Endodermal cell (in vitro differentiated cells): Measurements from ENCODE around the gene GLIS1. TPM values are rescaled to one million over a fixed set of nuclear protein-coding genes. Genes with fewer than 3 reads are reported as not detected.

ENCODE experiments used
- DNase-seq: peaks from one replicate; pipeline ENCODE4 v3.0.0-alpha.2; 2017
- H3K27ac ChIP-seq: 2 replicates; pipeline ENCODE4 v1.5.1; 2013; ENCODE audit warnings: mild to moderate bottlenecking, low read depth, low read length, moderate library complexity
- H3K27me3 ChIP-seq: 2 replicates; pipeline ENCODE4 v1.6.1; 2013; ENCODE audit warnings: mild to moderate bottlenecking, low read length, moderate library complexity; ENCODE audit not compliant: insufficient read depth, control insufficient read depth, poor library complexity, severe bottlenecking
- H3K36me3 ChIP-seq: 2 replicates; pipeline ENCODE4 v1.7.0; 2013; ENCODE audit warnings: mild to moderate bottlenecking, low read length, moderate library complexity; ENCODE audit not compliant: control insufficient read depth, insufficient read depth
- H3K4me1 ChIP-seq: one replicate; pipeline ENCODE4 v1.7.0; 2013; ENCODE audit warnings: low read length; ENCODE audit not compliant: control insufficient read depth, insufficient read depth
- H3K4me3 ChIP-seq: 2 replicates; pipeline ENCODE4 v1.5.1; 2013; ENCODE audit warnings: mild to moderate bottlenecking, low read length, moderate library complexity
- H3K9ac ChIP-seq: 2 replicates; pipeline ENCODE4 v1.6.1; 2013; ENCODE audit warnings: mild to moderate bottlenecking, low read length, moderate library complexity; ENCODE audit not compliant: poor library complexity, severe bottlenecking; ENCODE audit errors: extremely low read depth
- H3K9me3 ChIP-seq: 2 replicates; pipeline ENCODE4 v1.6.1; 2013; ENCODE audit warnings: mild to moderate bottlenecking, low read length, moderate library complexity; ENCODE audit not compliant: control insufficient read depth
- H3K27ac Mint-ChIP-seq: 2 replicates; pipeline ENCODE4 v1.8.0; 2020; ENCODE audit warnings: mixed read lengths
- H3K27me3 Mint-ChIP-seq: 2 replicates; pipeline ENCODE4 v1.8.0; 2021; ENCODE audit warnings: mild to moderate bottlenecking, mixed read lengths; ENCODE audit not compliant: insufficient read depth
- H3K36me3 Mint-ChIP-seq: 2 replicates; pipeline ENCODE4 v1.8.0; 2020; ENCODE audit warnings: low read depth, mixed read lengths
- H3K4me1 Mint-ChIP-seq: 2 replicates; pipeline ENCODE4 v1.8.0; 2020; ENCODE audit warnings: mixed read lengths
- H3K4me3 Mint-ChIP-seq: 2 replicates; pipeline ENCODE4 v1.8.0; 2020; ENCODE audit warnings: mild to moderate bottlenecking, moderate library complexity, mixed read lengths
- H3K9me3 Mint-ChIP-seq: 2 replicates; pipeline ENCODE4 v1.8.0; 2020; ENCODE audit warnings: mild to moderate bottlenecking, mixed read lengths
- CTCF ChIP-seq: fragments of 200-600 bp; sonication (generic); conservative IDR thresholded peaks from 2 replicates; pipeline ENCODE4 v1.5.0; 2021; ENCODE audit warnings: antibody characterized with exemption, mild to moderate bottlenecking
- WGBS, 2 experiments: methylation state at CpG; one replicate each; pipeline versions ENCODE4 v1.1.5 to v1.1.7; 2013; ENCODE audit warnings: missing lambda C conversion rate in 2 of 2, mixed read lengths in 1 of 2; ENCODE audit not compliant: insufficient coverage in 1 of 2, insufficient read length in 1 of 2; 5-methylcytosine and 5-hydroxymethylcytosine counted together
- total RNA-seq, 2 donors: library from RNA; stranded (reverse); fragmentation: NEBNext Ultra II Directional in 1 of 2; extraction: Animal tissue kit (Norgen Biotek cat#: 25700) in 1 of 2; gene quantifications; 2 replicates in 1 of 2; 3 replicates in 1 of 2; pipeline ENCODE4 v1.2.1, GENCODE V29; 2021

The GLIS1 gene
- total RNA-seq, 2 donors from 2014 or later: 2.1 to 3.9 TPM

DNA sequence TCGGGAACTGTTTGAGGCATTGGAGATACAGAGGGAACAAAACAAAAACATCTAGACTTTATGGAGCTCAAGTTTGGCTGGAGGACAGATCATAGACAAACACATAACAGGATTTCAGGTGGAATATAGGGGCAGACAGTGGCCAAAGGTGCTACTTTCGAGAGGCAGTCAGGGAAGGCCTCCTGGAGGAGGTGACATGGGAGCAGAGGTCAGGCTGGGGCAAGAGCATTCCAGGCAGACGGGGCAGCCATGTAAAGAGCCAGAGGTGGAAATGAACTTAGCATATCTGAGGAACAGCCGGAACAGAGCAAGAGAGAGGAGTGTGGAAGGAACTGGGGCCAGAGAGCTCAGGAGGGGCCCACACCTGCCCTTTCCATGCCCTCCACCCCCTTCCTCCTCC, 157.5 kb downstream of the GLIS1 start:
- peaks cover 4% of the 10 kb centered on the region for H3K27me3 Mint-ChIP-seq

GRCh38 chr1:53580739-53581475, 158.1 kb downstream of the GLIS1 start:
- Mint-ChIP-seq H3K4me1 (peaks cover 7% of the 10 kb centered on the region), H3K36me3 (no peaks in the 10 kb centered on the region), H3K27ac (no peak overlapping the region), H3K27me3 (peaks cover 4% of the 10 kb centered on the region), H3K9me3 (no peaks in the 10 kb centered on the region), H3K4me3 (no peak overlapping the region)
- DNase-seq: no peak
- H3K9me3 ChIP-seq: no peaks in the 10 kb centered on the region
- WGBS, 2 experiments: 94 to 95% methylated on average over 5 to 9 of the region's 9 CpGs
- H3K9ac ChIP-seq: no peak overlapping the region
- H3K36me3 ChIP-seq: no peaks in the 10 kb centered on the region
- TF ChIP-seq CTCF: no peak
- no peak overlapping the region for H3K4me3 ChIP-seq
- H3K4me1 ChIP-seq: peaks cover 2% of the 10 kb centered on the region
- no peak overlapping the region for H3K27ac ChIP-seq
- H3K27me3 ChIP-seq: no peaks in the 10 kb centered on the region

More for the DNA sequence above, 157.5 kb downstream of the GLIS1 start:
- Histone ChIP-seq H3K27me3 (no peaks in the 10 kb centered on the region), H3K36me3 (no peaks in the 10 kb centered on the region), H3K9me3 (no peaks in the 10 kb centered on the region), H3K9ac (no peak overlapping the region), H3K27ac (no peak overlapping the region), H3K4me3 (no peak overlapping the region), H3K4me1 (peaks cover 2% of the 10 kb centered on the region)
- no peak for TF ChIP-seq CTCF
- no peak overlapping the region for H3K4me3 Mint-ChIP-seq
- DNase-seq: peak; percentile 36
- H3K9me3 Mint-ChIP-seq: no peaks in the 10 kb centered on the region
- 89 to 98% methylated on average over 4 of the region's 4 CpGs for WGBS, 2 experiments
- no peaks in the 10 kb centered on the region for H3K36me3 Mint-ChIP-seq
- no peak overlapping the region for H3K27ac Mint-ChIP-seq
- peaks cover 7% of the 10 kb centered on the region for H3K4me1 Mint-ChIP-seq

GRCh38 chr1:53580009-53580400, 159.0 kb downstream of the GLIS1 start:
- no peak overlapping the region for H3K27ac Mint-ChIP-seq

More at GRCh38 chr1:53580009-53580400, 159.0 kb downstream of the GLIS1 start:
- DNase-seq: peak; percentile 23
- no peak overlapping the region for H3K27ac ChIP-seq
- peaks cover 2% of the 10 kb centered on the region for H3K4me1 ChIP-seq
- no peaks in the 10 kb centered on the region for H3K36me3 ChIP-seq
- H3K4me1 Mint-ChIP-seq: peaks cover 7% of the 10 kb centered on the region
- TF ChIP-seq CTCF: no peak
- no peaks in the 10 kb centered on the region for H3K36me3 Mint-ChIP-seq
- H3K4me3 Mint-ChIP-seq: no peak overlapping the region
- H3K27me3 Mint-ChIP-seq: peaks cover 4% of the 10 kb centered on the region
- H3K9me3 Mint-ChIP-seq: no peaks in the 10 kb centered on the region
- H3K9me3 ChIP-seq: no peaks in the 10 kb centered on the region
- no peaks in the 10 kb centered on the region for H3K27me3 ChIP-seq
- no peak overlapping the region for H3K9ac ChIP-seq
- 89 to 91% methylated on average over 3 to 4 of the region's 4 CpGs for WGBS, 2 experiments
- H3K4me3 ChIP-seq: no peak overlapping the region
